ENCODE results near the gene ECHDC1. TPM values are rescaled to one million over a fixed set of nuclear protein-coding genes. Genes with fewer than 3 reads are reported as not detected.

Gene ECHDC1
- total RNA-seq, 3 donors from 2014 or later: 56.7 to 93.7 (median 82.2) TPM

- intact Hi-C loops (cut with DNase I; ENCODE audit: low total_unique reads): no loop called here
- H3K36me3 ChIP-seq: no peaks in the 10 kb centered on the region
- no peak for DNase-seq (ENCODE audit: low spot score in 2 of 2)
These were observed 99.9 kb downstream of the ECHDC1 start for GRCh38 chr6:127243501-127243900.

More at GRCh38 chr6:127243501-127243900, 99.9 kb downstream of the ECHDC1 start:
- Histone ChIP-seq H3K4me3 (no peak overlapping the region), H3K27ac (no peak overlapping the region), H3K9me3 (no peaks in the 10 kb centered on the region), H3K4me1 (no peaks in the 10 kb centered on the region), H3K27me3 (no peaks in the 10 kb centered on the region)
- TF ChIP-seq POLR2AphosphoS5 (IDR thresholded peaks at IDR 0.05): no peak

Other genes with a start within 250 kb of the ECHDC1 start
- 10 to 100 TPM in 2 of 3 donors, 1 to 10 TPM in 1; 5.9 to 23.3 (median 16.2) TPM for gene RSPO3, start 224.9 kb downstream of the ECHDC1 start, total RNA-seq
- gene RNF146, start 76.7 kb downstream of the ECHDC1 start, total RNA-seq: 10 to 100 TPM; 77.7 to 86.3 (median 77.9) TPM
- 10 to 100 TPM in 1 of 3 donors, 1 to 10 TPM in 2; 2.2 to 42.7 (median 3.3) TPM for gene KIAA0408, start 115.8 kb upstream of the ECHDC1 start, total RNA-seq
- under 1 TPM in 2 of 3 donors, not detected in 1; 0.44 to 0.66 TPM for gene C6orf58, start 233.6 kb upstream of the ECHDC1 start, total RNA-seq